ENCODE measurements around the gene PRPH.

DNA sequence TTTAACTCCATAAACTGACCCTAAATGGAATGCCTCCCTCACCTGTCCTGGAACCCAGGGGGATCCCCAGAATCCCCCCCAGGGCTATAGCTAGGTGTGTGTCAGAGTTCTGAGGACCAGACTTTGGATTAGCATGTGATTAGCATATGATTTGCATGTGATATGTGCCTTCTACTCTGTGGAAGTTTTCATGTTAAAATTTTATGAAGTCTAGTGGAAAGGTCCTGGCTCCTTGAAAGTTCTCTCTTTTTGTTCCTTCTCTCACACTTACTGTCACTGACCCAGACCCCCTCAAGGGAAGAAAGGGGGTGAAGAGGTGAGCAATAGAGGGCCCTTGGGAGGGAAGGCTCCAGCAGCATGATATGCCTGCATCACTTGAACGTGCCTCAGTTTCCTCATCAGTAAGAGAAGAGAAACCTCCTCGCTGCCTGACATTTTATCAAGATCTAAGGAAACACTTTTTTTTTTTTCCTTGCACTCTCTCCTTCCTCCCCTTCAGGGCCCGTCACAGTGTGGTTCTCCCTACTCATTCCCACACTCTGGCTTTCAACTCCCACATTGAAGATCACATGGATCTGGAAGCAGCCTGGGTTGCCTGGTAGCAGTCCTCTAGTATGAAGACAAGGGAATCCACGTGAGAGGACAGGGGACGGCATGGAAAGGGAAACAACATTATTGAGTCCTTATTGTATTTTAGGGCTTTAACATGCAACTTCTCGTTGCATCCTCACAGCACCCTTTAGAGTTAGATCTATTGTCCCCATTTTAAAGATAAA, 45.3 kb downstream of the PRPH start:
- TF ChIP-seq, protein P1, sequence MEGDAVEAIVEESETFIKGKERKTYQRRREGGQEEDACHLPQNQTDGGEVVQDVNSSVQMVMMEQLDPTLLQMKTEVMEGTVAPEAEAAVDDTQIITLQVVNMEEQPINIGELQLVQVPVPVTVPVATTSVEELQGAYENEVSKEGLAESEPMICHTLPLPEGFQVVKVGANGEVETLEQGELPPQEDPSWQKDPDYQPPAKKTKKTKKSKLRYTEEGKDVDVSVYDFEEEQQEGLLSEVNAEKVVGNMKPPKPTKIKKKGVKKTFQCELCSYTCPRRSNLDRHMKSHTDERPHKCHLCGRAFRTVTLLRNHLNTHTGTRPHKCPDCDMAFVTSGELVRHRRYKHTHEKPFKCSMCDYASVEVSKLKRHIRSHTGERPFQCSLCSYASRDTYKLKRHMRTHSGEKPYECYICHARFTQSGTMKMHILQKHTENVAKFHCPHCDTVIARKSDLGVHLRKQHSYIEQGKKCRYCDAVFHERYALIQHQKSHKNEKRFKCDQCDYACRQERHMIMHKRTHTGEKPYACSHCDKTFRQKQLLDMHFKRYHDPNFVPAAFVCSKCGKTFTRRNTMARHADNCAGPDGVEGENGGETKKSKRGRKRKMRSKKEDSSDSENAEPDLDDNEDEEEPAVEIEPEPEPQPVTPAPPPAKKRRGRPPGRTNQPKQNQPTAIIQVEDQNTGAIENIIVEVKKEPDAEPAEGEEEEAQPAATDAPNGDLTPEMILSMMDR (IDR thresholded peaks at IDR 0.05) = no peak
- TF ChIP-seq POLR2A (IDR thresholded peaks at IDR 0.05) = no peak

All from lower leg skin (tissue), 3 donors.